ENCODE measurements around the gene FA2H. TPM values are rescaled to one million over a fixed set of nuclear protein-coding genes. Genes with fewer than 3 reads are reported as not detected.

FA2H gene
- total and polyA plus RNA-seq, 7 donors: 0.71 to 31.0 (median 6.0) TPM; not detected in 2

GRCh38 chr16:74698222-74698621 is 76.4 kb downstream of the FA2H start:
- no peak for TF ChIP-seq POLR2A (IDR thresholded peaks at IDR 0.05)
- no peak for TF ChIP-seq EP300 (IDR thresholded peaks at IDR 0.05)
- no peak for TF ChIP-seq CTCF (IDR thresholded peaks at IDR 0.05)
- no peak for TF ChIP-seq POLR2AphosphoS5 (IDR thresholded peaks at IDR 0.05)
- Histone ChIP-seq H3K4me1 (peaks cover 0 to 23% (median 4%) of the 10 kb centered on the region in 4 donors), H3K27ac (no peak overlapping the region), H3K9me3 (no peaks in the 10 kb centered on the region), H3K27me3 (no peaks in the 10 kb centered on the region), H3K4me3 (no peak overlapping the region), H3K36me3 (no peaks in the 10 kb centered on the region)
- DNase-seq: no peak
- WGBS, 2 donors: 38 to 58% methylated on average over 4 of the region's 4 CpGs
- intact Hi-C loops (cut with DNase I): no loop called here

- H3K36me3 ChIP-seq: peaks cover 0 to 14% (median 0%) of the 10 kb centered on the region in 4 donors
- H3K9me3 ChIP-seq: no peaks in the 10 kb centered on the region
- H3K4me1 ChIP-seq: peaks cover 0 to 17% (median 4%) of the 10 kb centered on the region in 4 donors
- intact Hi-C loops (cut with DNase I): no loop called here
- no peaks in the 10 kb centered on the region for H3K27me3 ChIP-seq
- peak overlapping the region; percentile 16 to 46 (median 38) for H3K4me3 ChIP-seq
- 50 to 60% methylated on average over 19 of the region's 19 CpGs for WGBS, 2 donors
- peak overlapping the region; percentile 25 to 67 (median 58) for H3K27ac ChIP-seq
- TF ChIP-seq POLR2A (IDR thresholded peaks at IDR 0.05) (no peak), POLR2AphosphoS5 (IDR thresholded peaks at IDR 0.05) (peak; percentile 32 to 83 (median 69))
- peak; percentile 93 for DNase-seq
Measured at GRCh38 chr16:74695450-74696422, 78.9 kb downstream of the FA2H start.

- no peak for DNase-seq
- peaks cover 0 to 14% (median 0%) of the 10 kb centered on the region in 4 donors for H3K36me3 ChIP-seq
- no peaks in the 10 kb centered on the region for H3K27me3 ChIP-seq
- no peak overlapping the region for H3K27ac ChIP-seq
- H3K9me3 ChIP-seq: no peaks in the 10 kb centered on the region
- TF ChIP-seq POLR2A (IDR thresholded peaks at IDR 0.05) (no peak), CTCF (IDR thresholded peaks at IDR 0.05) (no peak), EP300 (IDR thresholded peaks at IDR 0.05) (no peak), POLR2AphosphoS5 (IDR thresholded peaks at IDR 0.05) (no peak)
- intact Hi-C loops (cut with DNase I): no loop called here
- H3K4me3 ChIP-seq: no peak overlapping the region
- WGBS, 2 donors: 90 to 92% methylated on average over 10 of the region's 10 CpGs
- peaks cover 0 to 4% (median 1%) of the 10 kb centered on the region in 4 donors for H3K4me1 ChIP-seq
Measured at GRCh38 chr16:74691093-74691855, 83.3 kb downstream of the FA2H start.

- H3K9me3 ChIP-seq: no peaks in the 10 kb centered on the region
- H3K36me3 ChIP-seq: peaks cover 0 to 7% (median 0%) of the 10 kb centered on the region in 4 donors
- WGBS, 2 donors: 93% methylated on average over 11 of the region's 11 CpGs
- no peak overlapping the region for H3K27ac ChIP-seq
- no peak for DNase-seq
- H3K27me3 ChIP-seq: no peaks in the 10 kb centered on the region
- no peaks in the 10 kb centered on the region for H3K4me1 ChIP-seq
- no peak overlapping the region for H3K4me3 ChIP-seq
- intact Hi-C loops (cut with DNase I): no loop called here
- no peak for TF ChIP-seq POLR2A (IDR thresholded peaks at IDR 0.05)
- no peak for TF ChIP-seq EP300 (IDR thresholded peaks at IDR 0.05)
- no peak for TF ChIP-seq POLR2AphosphoS5 (IDR thresholded peaks at IDR 0.05)
- no peak for TF ChIP-seq CTCF (IDR thresholded peaks at IDR 0.05)
Measured at GRCh38 chr16:74682556-74682955, 92.1 kb downstream of the FA2H start.

GRCh38 chr16:74680681-74681080 is 93.9 kb downstream of the FA2H start:
- 76 to 97% methylated on average over 6 of the region's 6 CpGs for WGBS, 2 donors
- no peak overlapping the region for H3K4me3 ChIP-seq
- H3K36me3 ChIP-seq: peaks cover 0 to 7% (median 0%) of the 10 kb centered on the region in 4 donors
- no peaks in the 10 kb centered on the region for H3K4me1 ChIP-seq
- no peak overlapping the region for H3K27ac ChIP-seq
- intact Hi-C loops (cut with DNase I): no loop called here
- H3K9me3 ChIP-seq: no peaks in the 10 kb centered on the region
- DNase-seq: no peak
- no peaks in the 10 kb centered on the region for H3K27me3 ChIP-seq
- TF ChIP-seq POLR2AphosphoS5 (IDR thresholded peaks at IDR 0.05) (no peak), POLR2A (IDR thresholded peaks at IDR 0.05) (no peak), EP300 (IDR thresholded peaks at IDR 0.05) (no peak), CTCF (IDR thresholded peaks at IDR 0.05) (no peak)

Measured in sigmoid colon (tissue), 7 donors.